Smooth muscle cell of the brain vasculature (primary cell): ENCODE data around the gene GPR3.

ENCODE experiments used
- DNase-seq: peaks from one replicate; pipeline ENCODE4 v3.0.0-alpha.2; 2012; ENCODE audit warnings: low read depth, low spot score

Gene GPR3

GRCh38 chr1:27392096-27392777, at the start of gene GPR3:
TSS of gene GPR3 (plus strand) at chr1:27392622. CDS start at chr1:27393799, 1,177 bp downstream.
- DNase-seq = peak; percentile 70

- DNase-seq = no peak
Measured at GRCh38 chr1:27342778-27343638, 49.4 kb upstream of the GPR3 start.

GRCh38 chr1:27343639-27344025, 48.8 kb upstream of the GPR3 start:
- no peak for DNase-seq

- DNase-seq = no peak
Measured at GRCh38 chr1:27345272-27345671, 47.1 kb upstream of the GPR3 start.

GRCh38 chr1:27346357-27346756, 46.1 kb upstream of the GPR3 start:
- DNase-seq = no peak

- DNase-seq = no peak
Measured at GRCh38 chr1:27346991-27347624, 45.3 kb upstream of the GPR3 start.

- no peak for DNase-seq
Measured at GRCh38 chr1:27348861-27349783, 43.3 kb upstream of the GPR3 start.

GRCh38 chr1:27349784-27350662, 42.4 kb upstream of the GPR3 start:
- no peak for DNase-seq

- DNase-seq = no peak
Measured at GRCh38 chr1:27350663-27351540, 41.5 kb upstream of the GPR3 start.

- DNase-seq = no peak
Measured at GRCh38 chr1:27351541-27352107, 40.8 kb upstream of the GPR3 start.

- DNase-seq = no peak
Measured at GRCh38 chr1:27353166-27353565, 39.3 kb upstream of the GPR3 start.

GRCh38 chr1:27353629-27354028, 38.8 kb upstream of the GPR3 start:
- DNase-seq = no peak

GRCh38 chr1:27355683-27356082, 36.7 kb upstream of the GPR3 start:
- no peak for DNase-seq

GRCh38 chr1:27356277-27356618, 36.2 kb upstream of the GPR3 start:
- DNase-seq = no peak

GRCh38 chr1:27356619-27357280, 35.7 kb upstream of the GPR3 start:
- DNase-seq = no peak

GRCh38 chr1:27357281-27358037, 35.0 kb upstream of the GPR3 start:
- no peak for DNase-seq

- DNase-seq = no peak
Measured at GRCh38 chr1:27358038-27358927, 34.1 kb upstream of the GPR3 start.
